Adrenal gland (tissue), 12 donors: ENCODE measurements around the gene SLC25A20. TPM values are rescaled to one million over a fixed set of nuclear protein-coding genes. Genes with fewer than 3 reads are reported as not detected.

Source experiments
- DNase-seq, 7 donors: peaks; one replicate each; pipeline ENCODE4 v3.0.0-alpha.2; 2019 to 2020
- H3K27ac ChIP-seq, 5 donors: fragments of 200-600 bp; sonication (generic) in 4 of 5; 1 replicate in 3 of 5; 2 replicates in 2 of 5; pipeline versions ENCODE4 v1.5.1 to v1.8.0; 2016 to 2020; ENCODE audit warnings: mild to moderate bottlenecking in 1 of 5
- H3K27me3 ChIP-seq: fragments of 200-600 bp; 2 replicates; pipeline ENCODE4 v1.8.0; 2021
- H3K36me3 ChIP-seq, 2 donors: fragments of 200-600 bp; replicated peaks in 1 of 2; 1 replicate in 1 of 2; 2 replicates in 1 of 2; pipeline versions ENCODE4 v1.5.1 to v1.8.0; 2018 to 2022
- H3K4me1 ChIP-seq, 2 donors: fragments of 200-600 bp; replicated peaks in 1 of 2; 1 replicate in 1 of 2; 2 replicates in 1 of 2; pipeline versions ENCODE4 v1.5.1 to v1.8.0; 2018 to 2021
- H3K4me3 ChIP-seq, 4 donors: fragments of 200-600 bp; sonication (generic) in 3 of 4; one replicate each; pipeline ENCODE4 v1.5.1; 2016 to 2018
- H3K9me3 ChIP-seq, 3 donors: fragments of 200-600 bp; sonication (generic) in 1 of 3; replicated peaks in 1 of 3; 1 replicate in 2 of 3; 2 replicates in 1 of 3; pipeline versions ENCODE4 v1.5.1 to v1.8.0; 2016 to 2021
- CTCF ChIP-seq, 6 experiments: fragments of 450-650 bp in 4 of 6; fragments of 200-600 bp in 2 of 6; sonication (generic) in 1 of 6; IDR thresholded peaks; 1 replicate in 5 of 6; 2 replicates in 1 of 6; pipeline versions ENCODE4 v1.5.1 to v1.8.0; 2016 to 2021; ENCODE audit warnings: antibody characterized with exemption in 6 of 6, mild to moderate bottlenecking in 2 of 6, moderate library complexity in 1 of 6
- POLR2A ChIP-seq, 2 donors: fragments of 450-650 bp; IDR thresholded peaks; one replicate each; pipeline ENCODE4 v1.6.1; 2017; ENCODE audit warnings: antibody characterized with exemption in 2 of 2, mild to moderate bottlenecking in 2 of 2, moderate library complexity in 1 of 2
- WGBS, 4 donors: extraction: QIAGEN DNeasy Blood & Tissue Kit in 2 of 4; methylation state at CpG; one replicate each; pipeline versions ENCODE4 v1.1.5 to v1.1.7; 2013 to 2017; 5-methylcytosine and 5-hydroxymethylcytosine counted together
- intact Hi-C, 2 donors: fragments of 100-400 bp; cut with DNase I; formaldehyde crosslinking; loops; one replicate each; pipeline versions ENCODE4 v1.14.1 to v1.15.0; 2022 to 2023
- polyA plus RNA-seq, 3 donors: library from polyadenylated mRNA; stranded (reverse); fragments of 200-250 nt in 2 of 3; fragments of 350-450 nt in 1 of 3; fragmentation: Illumina TruSeq in 1 of 3; extraction: RNeasy Lipid Tissue Mini Kit (QIAGEN cat#74804) in 1 of 3; gene quantifications; one replicate each; pipeline ENCODE4 v1.2.3, GENCODE V29; 2013 to 2014
- total RNA-seq, 9 donors: library from RNA; depleted of rRNA in 4 of 9; stranded (reverse); fragments of >200 nt in 4 of 9; fragments of 120-200 nt in 1 of 9; fragmentation: NEBNext Ultra II Directional in 1 of 9; extraction: Animal tissue kit (Norgen Biotek cat#: 25700) in 1 of 9; gene quantifications; one replicate each; pipeline versions ENCODE4 v1.1.0 to v1.2.4, GENCODE V29; 2013 to 2023
- donor health status: healthy with polysubstance abuse.
- donor health status: Bipolar disorder and iron deficiency.
- donor health status: DM: yes; HTN: yes; CAD: no.
- donor health status: DM: no; HTN: no; CAD: no.
- donor health status: DM: no; HTN: no; CAD: no.
- donor health status: DM: yes; HTN: yes; CAD: no.

The SLC25A20 gene
- total and polyA plus RNA-seq, 12 donors = 15.5 to 70.6 (median 49.1) TPM

- Histone ChIP-seq H3K4me1 (peaks cover 14 to 28% of the 10 kb centered on the region in 2 donors), H3K27ac (peak overlapping the region; percentile 87 to 99 (median 95)), H3K27me3 (no peaks in the 10 kb centered on the region), H3K4me3 (peak overlapping the region; percentile 28 to 77 (median 57)), H3K9me3 (no peaks in the 10 kb centered on the region), H3K36me3 (no peaks in the 10 kb centered on the region)
- peak; percentile 86 to 95 (median 92) for DNase-seq
- 0% methylated on average over 9 to 42 of the region's 42 CpGs for WGBS, 4 donors
- intact Hi-C loops = no loop called here
- no peak for TF ChIP-seq POLR2A (IDR thresholded peaks at IDR 0.05)
- no peak for TF ChIP-seq CTCF (IDR thresholded peaks at IDR 0.05)
Observed at GRCh38 chr3:48847053-48847503, 51.6 kb downstream of the SLC25A20 start.

GRCh38 chr3:48845170-48845569 is 53.5 kb downstream of the SLC25A20 start:
- intact Hi-C loops = no loop called here

GRCh38 chr3:48837163-48837562 is 61.5 kb downstream of the SLC25A20 start:
- 50 to 59% (median 55%) methylated on average over 2 of the region's 2 CpGs for WGBS, 4 donors
- no peak for TF ChIP-seq POLR2A (IDR thresholded peaks at IDR 0.05)
- TF ChIP-seq CTCF (IDR thresholded peaks at IDR 0.05) = no peak
- Histone ChIP-seq H3K27me3 (no peaks in the 10 kb centered on the region), H3K4me3 (no peak overlapping the region), H3K4me1 (peaks cover 8 to 37% of the 10 kb centered on the region in 2 donors), H3K9me3 (no peaks in the 10 kb centered on the region), H3K27ac (no peak overlapping the region), H3K36me3 (peaks cover 0 to 9% of the 10 kb centered on the region in 2 donors)
- DNase-seq = peak in 2 of 7 donors; percentile 12 to 41
- intact Hi-C loops = no loop called here

More at GRCh38 chr3:48845170-48845569, 53.5 kb downstream of the SLC25A20 start:
- peak in 5 of 7 donors; percentile 47 to 66 (median 59) for DNase-seq
- Histone ChIP-seq H3K9me3 (no peaks in the 10 kb centered on the region), H3K4me1 (peaks cover 14 to 28% of the 10 kb centered on the region in 2 donors), H3K27ac (peak overlapping the region; percentile 8 to 99 (median 83)), H3K36me3 (no peaks in the 10 kb centered on the region), H3K27me3 (no peaks in the 10 kb centered on the region), H3K4me3 (peak overlapping the region in 1 of 4 donors; percentile 77)
- TF ChIP-seq CTCF (IDR thresholded peaks at IDR 0.05) = no peak
- peak in 1 of 2 donors; percentile 30 for TF ChIP-seq POLR2A (IDR thresholded peaks at IDR 0.05)
- WGBS, 4 donors = 16 to 31% (median 26%) methylated on average over 2 of the region's 2 CpGs

- intact Hi-C loops = no loop called here
- peaks cover 0 to 9% of the 10 kb centered on the region in 2 donors for H3K36me3 ChIP-seq
- no peak for TF ChIP-seq CTCF (IDR thresholded peaks at IDR 0.05)
- no peak for TF ChIP-seq POLR2A (IDR thresholded peaks at IDR 0.05)
- no peaks in the 10 kb centered on the region for H3K9me3 ChIP-seq
- WGBS, 4 donors = 87 to 93% (median 90%) methylated on average over 11 of the region's 11 CpGs
- H3K27ac ChIP-seq = peak overlapping the region in 1 of 5 donors; percentile 57
- peak in 3 of 7 donors; percentile 24 to 55 (median 27) for DNase-seq
- H3K27me3 ChIP-seq = no peaks in the 10 kb centered on the region
- H3K4me3 ChIP-seq = no peak overlapping the region
- peaks cover 12 to 46% of the 10 kb centered on the region in 2 donors for H3K4me1 ChIP-seq
Observed at GRCh38 chr3:48835650-48836366, 62.9 kb downstream of the SLC25A20 start.
